Testis (tissue), 3 donors: ENCODE results near the gene ZNF229. TPM values are rescaled to one million over a fixed set of nuclear protein-coding genes. Genes with fewer than 3 reads are reported as not detected.
"Not testable (repeated sequence)": the region's sequence is repeated elsewhere in the genome, so short reads cannot be mapped to it uniquely, and the experiment has no call there.

Experiments used
- DNase-seq: peaks from one replicate; pipeline ENCODE4 v3.0.0-alpha.2; 2019
- H3K27ac ChIP-seq, 2 donors: fragments of 200-600 bp; sonication (generic); one replicate each; pipeline ENCODE4 v1.5.1; 2019
- H3K27me3 ChIP-seq: fragments of 200-600 bp; sonication (generic); one replicate; pipeline ENCODE4 v1.5.1; 2019
- H3K36me3 ChIP-seq: fragments of 200-600 bp; sonication (generic); one replicate; pipeline ENCODE4 v1.5.1; 2017; ENCODE audit warnings: low read depth; ENCODE audit errors: missing control alignments
- H3K4me1 ChIP-seq: fragments of 200-600 bp; sonication (generic); one replicate; pipeline ENCODE4 v1.5.1; 2019
- H3K4me3 ChIP-seq, 2 donors: fragments of 200-600 bp; sonication (generic); one replicate each; pipeline ENCODE4 v1.5.1; 2017 to 2019
- H3K9me3 ChIP-seq: fragments of 200-600 bp; sonication (generic); one replicate; pipeline ENCODE4 v1.5.1; 2017
- POLR2A ChIP-seq: fragments of 450-650 bp; IDR thresholded peaks from one replicate; pipeline ENCODE4 v1.6.1; 2017; ENCODE audit warnings: antibody characterized with exemption, mild to moderate bottlenecking, moderate library complexity
- WGBS, 2 donors: methylation state at CpG; one replicate each; pipeline ENCODE4 v1.1.5; 2018; 5-methylcytosine and 5-hydroxymethylcytosine counted together
- intact Hi-C: fragments of 100-400 bp; cut with DNase I; formaldehyde crosslinking; loops from one replicate; pipeline ENCODE4 v1.15.1; 2023; ENCODE audit warnings: low total_unique reads
- polyA plus RNA-seq: library from polyadenylated mRNA; stranded (reverse); fragments of 350-450 nt; fragmentation: Illumina TruSeq; extraction: RNeasy Lipid Tissue Mini Kit (QIAGEN cat#74804); gene quantifications from one replicate; pipeline ENCODE4 v1.2.3, GENCODE V29; 2014; ENCODE audit warnings: low read depth, low replicate concordance; ENCODE audit not compliant: insufficient read depth
- total RNA-seq, 2 donors: library from RNA; depleted of rRNA; stranded (reverse); fragments of >200 nt; gene quantifications; one replicate each; pipeline ENCODE4 v1.2.3, GENCODE V29; 2016
- TF ChIP-seq, protein P1 (sequence below), 3 experiments: fragments of 450-650 bp in 2 of 3; fragments of 200-600 bp in 1 of 3; sonication (generic) in 1 of 3; IDR thresholded peaks; one replicate each; pipeline ENCODE4 v1.5.1; 2016 to 2019; ENCODE audit warnings: antibody characterized with exemption in 3 of 3, mild to moderate bottlenecking in 2 of 3, moderate library complexity in 1 of 3

Gene ZNF229
- total and polyA plus RNA-seq, 3 donors from 2014 or later = 4.4 to 5.8 (median 5.1) TPM

DNA sequence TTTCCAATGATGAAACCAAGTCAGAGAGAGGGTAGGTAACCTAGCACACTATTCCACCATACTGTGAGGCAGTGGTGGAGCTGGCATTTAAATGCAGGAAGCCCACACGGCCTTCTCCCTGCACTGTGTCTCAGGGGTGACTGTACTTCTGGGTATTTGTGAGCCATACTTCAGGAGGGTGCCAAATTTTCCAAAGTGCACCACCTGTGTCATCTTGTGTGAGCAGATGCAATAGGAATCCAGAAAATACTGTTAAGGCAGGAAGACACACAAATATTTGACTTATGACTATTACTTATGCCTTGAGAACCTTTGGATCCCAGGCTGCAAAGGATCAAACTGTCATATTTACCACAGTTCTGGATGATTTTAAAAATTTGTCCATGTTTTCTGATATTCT, 17.3 kb downstream of the ZNF229 start:
- intact Hi-C loops = no loop called here
- H3K27ac ChIP-seq = no peak overlapping the region
- no peaks in the 10 kb centered on the region for H3K36me3 ChIP-seq
- H3K4me3 ChIP-seq = no peak overlapping the region
- no peaks in the 10 kb centered on the region for H3K9me3 ChIP-seq
- TF ChIP-seq, protein P1, sequence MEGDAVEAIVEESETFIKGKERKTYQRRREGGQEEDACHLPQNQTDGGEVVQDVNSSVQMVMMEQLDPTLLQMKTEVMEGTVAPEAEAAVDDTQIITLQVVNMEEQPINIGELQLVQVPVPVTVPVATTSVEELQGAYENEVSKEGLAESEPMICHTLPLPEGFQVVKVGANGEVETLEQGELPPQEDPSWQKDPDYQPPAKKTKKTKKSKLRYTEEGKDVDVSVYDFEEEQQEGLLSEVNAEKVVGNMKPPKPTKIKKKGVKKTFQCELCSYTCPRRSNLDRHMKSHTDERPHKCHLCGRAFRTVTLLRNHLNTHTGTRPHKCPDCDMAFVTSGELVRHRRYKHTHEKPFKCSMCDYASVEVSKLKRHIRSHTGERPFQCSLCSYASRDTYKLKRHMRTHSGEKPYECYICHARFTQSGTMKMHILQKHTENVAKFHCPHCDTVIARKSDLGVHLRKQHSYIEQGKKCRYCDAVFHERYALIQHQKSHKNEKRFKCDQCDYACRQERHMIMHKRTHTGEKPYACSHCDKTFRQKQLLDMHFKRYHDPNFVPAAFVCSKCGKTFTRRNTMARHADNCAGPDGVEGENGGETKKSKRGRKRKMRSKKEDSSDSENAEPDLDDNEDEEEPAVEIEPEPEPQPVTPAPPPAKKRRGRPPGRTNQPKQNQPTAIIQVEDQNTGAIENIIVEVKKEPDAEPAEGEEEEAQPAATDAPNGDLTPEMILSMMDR (IDR thresholded peaks at IDR 0.05) = no peak
- TF ChIP-seq POLR2A = no peak
- DNase-seq = no peak
- H3K4me1 ChIP-seq = no peaks in the 10 kb centered on the region
- no peaks in the 10 kb centered on the region for H3K27me3 ChIP-seq
- WGBS, 2 donors = 93 to 94% methylated on average over 1 of the region's 1 CpG

DNA sequence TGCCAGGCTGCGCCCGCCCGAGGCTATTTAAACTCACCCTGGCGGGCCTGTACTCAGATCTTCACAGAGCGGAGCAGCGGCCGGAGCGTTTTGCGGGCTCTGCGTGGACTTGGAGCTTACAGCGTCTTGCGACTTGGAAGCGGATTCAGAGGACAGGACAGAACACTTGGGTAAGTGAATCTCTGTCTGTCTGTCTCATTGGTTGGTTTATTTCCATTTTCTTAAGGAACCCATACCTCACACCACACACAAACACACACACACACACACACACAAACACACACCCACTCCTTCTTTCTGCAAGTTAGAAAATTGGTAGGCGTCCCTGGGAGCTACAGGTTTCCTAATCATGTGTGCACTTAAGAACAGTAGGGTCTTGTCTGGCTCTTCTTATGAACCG, 32.7 kb downstream of the ZNF229 start:
- DNase-seq, H3K27ac ChIP-seq, H3K4me1 ChIP-seq, H3K27me3 ChIP-seq, H3K36me3 ChIP-seq, H3K9me3 ChIP-seq, H3K4me3 ChIP-seq, intact Hi-C loops: not testable (repeated sequence)
- WGBS, 2 donors = 54 to 70% methylated on average over 10 to 15 of the region's 15 CpGs

DNA sequence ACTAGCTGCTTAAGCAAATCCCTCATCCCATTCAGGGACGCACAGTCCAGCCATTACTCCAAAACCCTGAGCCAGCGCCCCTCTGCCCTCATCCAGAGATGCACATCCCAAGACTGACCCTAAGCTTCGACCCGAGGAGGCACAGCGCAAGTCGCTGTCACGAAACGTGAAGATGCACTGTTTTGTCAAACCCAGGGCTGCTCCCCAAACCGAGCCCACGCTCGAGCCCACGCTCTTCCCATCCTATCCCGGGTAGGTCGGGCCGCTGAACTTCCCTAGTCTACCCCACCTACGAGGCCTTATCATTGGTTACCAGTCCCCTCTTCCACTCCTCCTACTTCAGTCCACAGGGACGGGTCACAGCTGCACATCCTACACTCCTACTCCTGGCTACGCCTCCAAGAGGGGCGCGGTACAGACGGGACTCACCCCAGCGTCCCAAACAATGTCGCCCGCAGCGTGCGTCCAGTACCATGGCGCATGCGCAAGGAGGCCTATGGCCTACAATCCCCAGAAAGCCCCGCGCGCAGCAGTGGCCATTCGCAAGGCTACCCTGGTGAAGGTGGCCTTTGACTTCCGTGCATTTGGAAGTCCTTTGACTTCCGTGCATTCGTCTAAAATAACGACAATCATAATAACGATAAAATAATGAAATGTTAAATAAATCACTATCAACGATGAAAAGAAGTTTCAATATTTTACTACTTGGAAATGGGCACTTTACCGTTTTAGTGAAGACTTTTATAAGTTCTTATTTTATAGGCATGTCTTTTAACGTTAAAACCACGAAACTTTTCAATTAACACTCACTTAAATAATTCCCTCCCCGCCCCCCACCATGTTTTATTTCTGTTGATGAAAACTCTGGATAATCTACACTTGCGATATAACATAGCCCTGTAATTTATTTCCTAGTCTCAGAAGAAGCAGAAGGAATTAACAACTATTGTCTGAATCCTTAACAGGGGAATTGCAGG, 46.8 kb downstream of the ZNF229 start, which contains the start of gene ZNF285:
Gene ZNF285 (minus strand): TSS at position 470 of the 977 bp plus-strand sequence. CDS start 4,395 bp downstream, outside the sequence.
- Histone ChIP-seq H3K4me1 (peaks cover 4% of the 10 kb centered on the region), H3K4me3 (peak within 1 kb of the TSS; percentile 60 to 79), H3K9me3 (no peaks in the 10 kb centered on the region), H3K27ac (no peak within 1 kb of the TSS), H3K36me3 (no peaks in the 10 kb centered on the region), H3K27me3 (no peaks in the 10 kb centered on the region)
- 3 to 5% methylated on average over 43 of the region's 43 CpGs for WGBS, 2 donors
- peak; percentile 96 for DNase-seq
- TF ChIP-seq, protein P1 (IDR thresholded peaks at IDR 0.05) = no peak
- no peak for TF ChIP-seq POLR2A
- intact Hi-C loops = no loop called here

DNA sequence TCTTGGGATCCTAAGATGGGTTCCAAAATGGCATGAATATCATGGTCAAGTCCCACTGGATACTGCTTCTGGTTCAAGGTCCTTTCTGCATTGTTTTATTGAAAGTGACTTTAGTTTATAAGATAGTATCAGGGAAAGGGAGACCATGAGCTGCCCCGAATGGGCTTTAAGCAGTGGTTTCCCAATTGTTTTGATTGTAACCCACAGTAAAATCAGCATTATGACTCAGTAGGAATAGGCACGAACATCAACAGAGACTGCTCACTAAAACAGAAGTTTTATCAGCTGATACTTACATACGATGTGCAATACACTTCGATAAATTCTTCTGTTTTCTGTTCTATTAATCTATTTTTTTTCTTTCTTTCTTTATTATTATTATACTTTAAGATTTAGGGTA, 59.0 kb downstream of the ZNF229 start:
- H3K4me3 ChIP-seq, H3K27me3 ChIP-seq, H3K27ac ChIP-seq, H3K9me3 ChIP-seq, H3K4me1 ChIP-seq, intact Hi-C loops, H3K36me3 ChIP-seq, DNase-seq: not testable (repeated sequence)
- 93 to 97% methylated on average over 4 of the region's 4 CpGs for WGBS, 2 donors

Other genes with a start within 250 kb of the ZNF229 start
- gene ZNF227, start 235.9 kb downstream of the ZNF229 start, total RNA-seq = 10 to 100 TPM; 19.8 to 25.0 TPM
- gene ZNF227, start 235.9 kb downstream of the ZNF229 start, polyA plus RNA-seq = 12.8 TPM
- gene ZNF233, start 188.6 kb downstream of the ZNF229 start, total RNA-seq = 10 to 100 TPM in 1 of 2 donors, 1 to 10 TPM in 1; 6.4 to 11.6 TPM
- gene ZNF233, start 188.6 kb downstream of the ZNF229 start, polyA plus RNA-seq = 27.7 TPM
- gene ZNF235, start 143.4 kb downstream of the ZNF229 start, total RNA-seq = 10 to 100 TPM; 11.1 to 12.1 TPM
- gene ZNF235, start 143.4 kb downstream of the ZNF229 start, polyA plus RNA-seq = 4.6 TPM
- 1 to 10 TPM; 7.6 to 9.8 TPM for gene ZNF112, start 91.8 kb downstream of the ZNF229 start, total RNA-seq
- 4.0 TPM for gene ZNF112, start 91.8 kb downstream of the ZNF229 start, polyA plus RNA-seq
- gene ZNF285, start 46.9 kb downstream of the ZNF229 start, total RNA-seq = 1 to 10 TPM; 7.1 to 7.9 TPM
- 5.4 TPM for gene ZNF285, start 46.9 kb downstream of the ZNF229 start, polyA plus RNA-seq
- 1 to 10 TPM; 6.9 to 8.9 TPM for gene ZNF180, start 52.0 kb upstream of the ZNF229 start, total RNA-seq
- gene ZNF180, start 52.0 kb upstream of the ZNF229 start, polyA plus RNA-seq = 4.7 TPM
- gene CEACAM20, start 81.2 kb upstream of the ZNF229 start, total RNA-seq = under 1 TPM; 0.62 to 0.87 TPM
- 0.53 TPM for gene CEACAM20, start 81.2 kb upstream of the ZNF229 start, polyA plus RNA-seq
- under 1 TPM; 0.37 to 0.79 TPM for gene IGSF23, start 165.1 kb upstream of the ZNF229 start, total RNA-seq
- not detected for gene IGSF23, start 165.1 kb upstream of the ZNF229 start, polyA plus RNA-seq
- 10 to 100 TPM; 29.1 to 41.1 TPM for gene PVR, start 195.4 kb upstream of the ZNF229 start, total RNA-seq
- gene PVR, start 195.4 kb upstream of the ZNF229 start, polyA plus RNA-seq = 31.9 TPM
- 10 to 100 TPM in 1 of 2 donors, 1 to 10 TPM in 1; 9.9 to 11.2 TPM for gene CEACAM19, start 223.0 kb upstream of the ZNF229 start, total RNA-seq
- 14.7 TPM for gene CEACAM19, start 223.0 kb upstream of the ZNF229 start, polyA plus RNA-seq